ENCODE measurements around the gene PPIA.

Gene PPIA

DNA sequence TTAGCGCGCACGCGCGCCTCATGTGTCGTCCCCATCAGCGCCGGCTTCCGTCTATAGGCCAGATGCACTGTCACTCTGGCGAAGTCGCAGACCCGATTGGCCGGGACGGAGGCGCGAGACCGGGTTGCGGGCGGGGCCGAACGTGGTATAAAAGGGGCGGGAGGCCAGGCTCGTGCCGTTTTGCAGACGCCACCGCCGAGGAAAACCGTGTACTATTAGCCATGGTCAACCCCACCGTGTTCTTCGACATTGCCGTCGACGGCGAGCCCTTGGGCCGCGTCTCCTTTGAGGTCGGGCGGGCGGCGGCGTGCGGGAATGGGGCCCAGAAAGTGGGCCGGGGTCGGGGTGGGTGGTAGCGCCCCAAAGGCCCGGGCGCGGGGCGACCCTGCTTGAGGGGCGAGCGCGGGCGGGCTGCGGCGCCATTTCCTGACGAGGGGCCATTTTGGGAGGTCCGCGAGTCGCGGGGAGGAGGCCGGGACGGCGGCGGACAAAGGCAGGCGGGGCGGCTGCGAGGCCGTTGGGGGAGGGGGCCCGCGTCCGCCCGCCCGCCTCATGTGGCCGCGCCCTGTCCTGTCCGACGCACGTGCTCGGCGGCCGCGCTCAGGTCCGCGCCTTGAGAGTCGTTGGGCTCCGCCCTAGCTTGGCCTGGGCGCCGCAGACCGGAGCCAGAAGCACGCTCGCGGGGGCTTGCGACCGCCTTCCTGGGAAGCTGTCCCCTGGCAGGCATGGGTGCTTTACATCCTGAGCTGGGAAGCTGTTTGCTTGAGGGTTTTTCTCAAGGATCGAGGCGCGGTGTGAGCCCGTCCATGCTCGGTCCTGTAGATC is at the start of gene PPIA:
PPIA (plus strand) TSS at position 178 of the 825 bp plus-strand sequence; CDS start at position 222, 44 bp downstream.
- DNase-seq = peak; percentile 99
- TF ChIP-seq GATA1 (IDR thresholded peaks at IDR 0.05; ENCODE audit: low read depth, low read length) (no peak), POLR2A (IDR thresholded peaks at IDR 0.05; ENCODE audit: low read length) (peak; percentile 91)

- peak; percentile 43 for TF ChIP-seq POLR2A (IDR thresholded peaks at IDR 0.05; ENCODE audit: low read length)
- TF ChIP-seq GATA1 (IDR thresholded peaks at IDR 0.05; ENCODE audit: low read depth, low read length) = no peak
- DNase-seq = peak; percentile 91 to 95
These were observed 48.2 kb upstream of the PPIA start, which contains the start of gene ZMIZ2 for GRCh38 chr7:44748045-44748947. Gene ZMIZ2 (plus strand): TSS chr7:44748847. CDS start chr7:44756250, 7,403 bp downstream.

DNA sequence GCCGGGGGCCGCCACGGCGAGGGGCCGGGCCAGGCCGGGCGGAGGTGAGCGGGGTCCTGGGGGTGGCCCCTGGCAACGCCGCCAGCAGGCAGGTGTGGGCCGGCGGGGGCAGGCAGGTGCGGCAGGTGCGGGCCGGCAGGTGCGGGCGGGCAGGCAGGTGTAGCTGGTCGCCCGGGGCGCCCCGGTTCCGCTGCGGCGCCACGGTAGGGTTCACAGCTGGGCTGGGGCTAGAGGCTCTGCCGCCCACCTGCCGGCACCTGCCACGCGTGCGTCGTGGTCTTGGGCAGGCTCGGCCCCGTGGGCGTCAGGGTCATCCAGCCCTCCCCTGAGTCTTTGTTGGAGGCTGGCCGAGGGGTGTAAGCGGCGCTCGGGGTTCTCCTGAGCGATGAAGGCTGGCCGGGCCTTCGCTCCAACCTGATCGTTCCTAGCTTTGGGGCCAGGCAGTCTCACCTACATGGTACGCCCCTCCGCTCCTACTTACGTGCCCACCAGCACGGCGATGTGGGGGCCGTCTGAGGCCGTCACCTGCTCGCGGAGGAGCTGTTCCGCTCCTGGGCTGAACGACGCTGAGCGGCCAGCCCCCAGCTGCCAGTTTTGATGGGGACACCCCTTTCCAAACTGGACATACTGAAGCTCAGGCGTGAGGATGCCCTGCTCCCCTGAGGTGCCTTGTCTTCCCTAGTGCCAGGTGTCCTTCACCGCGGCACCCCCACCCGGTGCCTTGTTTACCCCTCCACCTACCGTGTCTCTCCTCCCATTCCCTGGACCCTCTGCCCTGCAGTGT is 47.3 kb upstream of the PPIA start:
- TF ChIP-seq POLR2A (IDR thresholded peaks at IDR 0.05; ENCODE audit: low read length) = no peak
- no peak for TF ChIP-seq GATA1 (IDR thresholded peaks at IDR 0.05; ENCODE audit: low read depth, low read length)
- DNase-seq = peak; percentile 42 to 60

DNA sequence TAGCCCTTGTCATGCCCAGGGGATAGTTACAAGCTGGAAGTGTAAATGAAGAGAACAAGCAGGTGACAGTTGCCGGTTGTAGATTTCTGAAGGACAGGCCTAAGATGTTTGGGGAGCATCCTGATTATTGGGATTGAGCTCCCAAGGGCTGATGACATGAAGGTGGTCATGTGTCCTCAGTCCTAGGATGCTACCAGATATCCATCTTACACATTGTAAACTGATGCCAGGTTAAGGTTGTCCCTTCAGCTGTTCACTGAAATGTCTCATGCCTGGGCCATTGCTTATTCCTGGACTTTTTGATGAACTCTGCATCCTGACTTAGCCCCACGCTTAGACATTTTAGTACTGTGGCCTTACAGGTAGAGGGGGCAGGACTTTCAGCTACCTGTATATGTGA is 46.5 kb upstream of the PPIA start:
- no peak for DNase-seq
- TF ChIP-seq POLR2A (IDR thresholded peaks at IDR 0.05; ENCODE audit: low read length) (no peak), GATA1 (IDR thresholded peaks at IDR 0.05; ENCODE audit: low read depth, low read length) (no peak)

- no peak for TF ChIP-seq GATA1 (IDR thresholded peaks at IDR 0.05; ENCODE audit: low read depth, low read length)
- no peak for DNase-seq
These were observed 46.1 kb upstream of the PPIA start for GRCh38 chr7:44750424-44750823.

DNA sequence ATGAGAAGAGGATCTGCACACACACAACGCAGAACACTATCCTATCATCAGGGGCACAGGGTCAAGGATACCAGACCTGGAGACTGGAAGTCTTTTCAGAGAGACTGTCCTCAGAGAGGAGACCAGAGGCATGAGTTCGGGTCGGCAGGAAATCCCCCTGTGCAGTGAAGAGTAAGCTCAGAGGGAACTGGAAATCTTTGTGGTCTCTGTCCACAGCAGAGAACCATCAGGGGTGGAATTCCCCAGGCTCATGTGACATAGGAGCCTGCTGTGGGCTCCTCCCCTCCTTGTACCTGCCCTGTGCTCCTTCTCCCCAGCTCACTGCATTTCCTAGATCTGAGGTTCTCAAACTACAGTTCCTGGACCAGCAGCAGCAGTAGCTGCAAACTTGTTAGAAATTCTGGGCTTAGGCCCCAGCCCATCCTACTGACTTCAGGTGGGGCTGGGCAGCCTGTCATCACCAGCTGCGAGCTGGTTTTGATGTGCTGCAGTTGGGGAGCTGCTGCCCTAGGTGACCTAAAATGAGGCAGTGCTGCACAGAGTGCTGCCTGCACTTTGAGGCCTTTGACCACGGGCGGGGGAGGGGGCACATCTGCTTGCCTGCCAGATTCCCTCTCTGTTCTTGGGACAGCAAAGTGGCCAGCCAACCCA is 45.4 kb upstream of the PPIA start:
- no peak for TF ChIP-seq POLR2A (IDR thresholded peaks at IDR 0.05; ENCODE audit: low read length)
- TF ChIP-seq GATA1 (IDR thresholded peaks at IDR 0.05; ENCODE audit: low read depth, low read length) = no peak
- DNase-seq = no peak

- TF ChIP-seq POLR2A (IDR thresholded peaks at IDR 0.05; ENCODE audit: low read length) = no peak
- no peak for TF ChIP-seq GATA1 (IDR thresholded peaks at IDR 0.05; ENCODE audit: low read depth, low read length)
- DNase-seq = no peak
These were observed 43.7 kb upstream of the PPIA start for GRCh38 chr7:44752822-44753221.

DNA sequence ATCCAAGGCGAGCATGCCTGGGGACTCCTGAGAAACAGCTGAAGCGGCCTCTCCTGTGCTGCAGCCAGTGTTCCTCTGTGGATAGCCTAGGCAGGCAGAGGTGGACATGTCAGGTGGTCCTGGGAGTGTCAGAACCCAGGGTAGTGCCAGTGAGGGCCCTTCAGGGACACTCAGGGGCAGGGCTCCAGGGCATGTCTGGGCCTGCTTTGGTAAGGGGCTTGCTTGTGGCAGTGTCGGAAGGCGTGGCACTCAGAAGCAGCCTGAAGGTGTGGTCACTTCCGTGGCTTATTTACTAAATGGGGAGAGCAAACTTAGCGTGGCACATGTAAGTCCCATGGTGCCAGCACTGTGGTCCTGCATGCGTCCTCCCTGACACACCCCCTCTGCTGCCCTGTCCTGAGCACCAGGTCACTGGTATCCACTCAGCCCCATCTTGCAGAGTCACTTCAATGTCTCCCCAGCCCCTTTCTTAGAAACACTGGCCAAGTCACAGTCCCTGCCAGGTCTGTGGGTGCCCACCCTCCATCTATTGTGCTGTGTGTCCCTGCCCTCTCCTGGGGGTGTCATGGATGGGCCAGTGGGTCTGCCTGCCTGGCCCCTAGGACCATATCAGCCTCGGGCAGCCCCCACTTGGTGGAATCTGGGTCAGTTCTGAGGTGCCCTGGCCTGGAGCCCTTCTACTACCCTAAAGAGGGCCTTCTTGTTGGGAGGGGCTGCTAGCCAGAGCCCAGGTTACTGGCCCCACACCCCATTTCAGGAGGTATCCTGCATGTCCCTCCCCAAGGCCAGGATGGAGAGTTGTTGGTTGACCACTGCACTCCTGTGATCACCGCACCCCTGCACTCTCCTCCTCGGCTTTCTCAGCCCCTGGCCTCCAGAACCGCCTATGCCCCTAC is 41.4 kb upstream of the PPIA start:
- DNase-seq = no peak
- no peak for TF ChIP-seq POLR2A (IDR thresholded peaks at IDR 0.05; ENCODE audit: low read length)
- TF ChIP-seq GATA1 (IDR thresholded peaks at IDR 0.05; ENCODE audit: low read depth, low read length) = no peak

- no peak for TF ChIP-seq POLR2A (IDR thresholded peaks at IDR 0.05; ENCODE audit: low read length)
- no peak for TF ChIP-seq GATA1 (IDR thresholded peaks at IDR 0.05; ENCODE audit: low read depth, low read length)
- DNase-seq = no peak
These were observed 40.5 kb upstream of the PPIA start for GRCh38 chr7:44755698-44756627.

- no peak for DNase-seq
- no peak for TF ChIP-seq POLR2A (IDR thresholded peaks at IDR 0.05; ENCODE audit: low read length)
- TF ChIP-seq GATA1 (IDR thresholded peaks at IDR 0.05; ENCODE audit: low read depth, low read length) = no peak
These were observed 39.6 kb upstream of the PPIA start for GRCh38 chr7:44756904-44757303.

GRCh38 chr7:44757311-44757710 is 39.2 kb upstream of the PPIA start:
- no peak for DNase-seq
- TF ChIP-seq GATA1 (IDR thresholded peaks at IDR 0.05; ENCODE audit: low read depth, low read length) = no peak
- TF ChIP-seq POLR2A (IDR thresholded peaks at IDR 0.05; ENCODE audit: low read length) = no peak

Data from erythroblast (primary cell).